ENCODE data around the gene TEAD4. TPM values are rescaled to one million over a fixed set of nuclear protein-coding genes. Genes with fewer than 3 reads are reported as not detected.

TEAD4 gene
- total RNA-seq, 1 experiment from 2014 or later: 33.8 TPM

DNA sequence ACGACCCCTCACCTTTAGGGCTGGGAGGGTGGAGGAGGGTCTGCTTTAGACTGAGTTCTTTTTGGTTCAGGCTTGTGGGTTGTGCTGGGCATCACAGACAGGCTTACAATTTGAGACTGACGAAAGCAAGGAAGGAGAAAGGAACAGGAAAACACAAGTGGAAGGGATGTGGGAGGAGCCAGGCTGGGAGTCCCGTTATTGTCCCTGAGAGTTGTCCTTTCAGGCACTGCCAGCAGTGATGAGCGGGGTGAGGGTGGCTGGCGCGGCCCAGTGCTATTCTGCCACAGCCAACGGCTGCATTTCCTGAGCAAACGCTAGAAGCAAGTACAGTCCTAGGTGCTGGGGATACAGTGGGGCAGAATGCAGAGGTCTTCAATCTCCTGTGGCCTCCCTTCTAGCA lies 88.8 kb downstream of the TEAD4 start:
- ChIA-PET POLR2A (interaction anchor here (0.9 kb wide), 1 partner anchor 13 kb away, joined by 3 read pairs; no protein-coding TSS in a partner anchor), CTCF (no interaction called here)
- Mint-ChIP-seq H3K4me3 (ENCODE audit: unreplicated experiment) (no peak overlapping the region), H3K27me3 (ENCODE audit: insufficient read depth, unreplicated experiment) (peaks cover 26% of the 10 kb centered on the region), H3K36me3 (ENCODE audit: insufficient read depth, unreplicated experiment) (no peaks in the 10 kb centered on the region), H3K9me3 (ENCODE audit: unreplicated experiment) (no peaks in the 10 kb centered on the region), H3K4me1 (ENCODE audit: insufficient read depth, unreplicated experiment) (peaks cover 17% of the 10 kb centered on the region), H3K27ac (ENCODE audit: low read depth, unreplicated experiment) (no peak overlapping the region)
- no peak for DNase-seq (ENCODE audit: unreplicated experiment)
- no TSS peak for BruUV-seq (replicated peaks)
- TF ChIP-seq, protein P1, sequence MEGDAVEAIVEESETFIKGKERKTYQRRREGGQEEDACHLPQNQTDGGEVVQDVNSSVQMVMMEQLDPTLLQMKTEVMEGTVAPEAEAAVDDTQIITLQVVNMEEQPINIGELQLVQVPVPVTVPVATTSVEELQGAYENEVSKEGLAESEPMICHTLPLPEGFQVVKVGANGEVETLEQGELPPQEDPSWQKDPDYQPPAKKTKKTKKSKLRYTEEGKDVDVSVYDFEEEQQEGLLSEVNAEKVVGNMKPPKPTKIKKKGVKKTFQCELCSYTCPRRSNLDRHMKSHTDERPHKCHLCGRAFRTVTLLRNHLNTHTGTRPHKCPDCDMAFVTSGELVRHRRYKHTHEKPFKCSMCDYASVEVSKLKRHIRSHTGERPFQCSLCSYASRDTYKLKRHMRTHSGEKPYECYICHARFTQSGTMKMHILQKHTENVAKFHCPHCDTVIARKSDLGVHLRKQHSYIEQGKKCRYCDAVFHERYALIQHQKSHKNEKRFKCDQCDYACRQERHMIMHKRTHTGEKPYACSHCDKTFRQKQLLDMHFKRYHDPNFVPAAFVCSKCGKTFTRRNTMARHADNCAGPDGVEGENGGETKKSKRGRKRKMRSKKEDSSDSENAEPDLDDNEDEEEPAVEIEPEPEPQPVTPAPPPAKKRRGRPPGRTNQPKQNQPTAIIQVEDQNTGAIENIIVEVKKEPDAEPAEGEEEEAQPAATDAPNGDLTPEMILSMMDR (IDR thresholded peaks at IDR 0.05; ENCODE audit: unreplicated experiment): no peak
- intact Hi-C loops (cut with micrococcal nuclease): no loop called here

- BruUV-seq (replicated peaks): no TSS peak
- TF ChIP-seq, protein P1 (IDR thresholded peaks at IDR 0.05; ENCODE audit: unreplicated experiment): no peak
- DNase-seq (ENCODE audit: unreplicated experiment): no peak
- H3K27me3 Mint-ChIP-seq (ENCODE audit: insufficient read depth, unreplicated experiment): peaks cover 26% of the 10 kb centered on the region
- ChIA-PET POLR2A (interaction anchor here (0.9 kb wide), 1 partner anchor 13 kb away, joined by 3 read pairs; no protein-coding TSS in a partner anchor), CTCF (no interaction called here)
- no peak overlapping the region for H3K27ac Mint-ChIP-seq (ENCODE audit: low read depth, unreplicated experiment)
- no peaks in the 10 kb centered on the region for H3K36me3 Mint-ChIP-seq (ENCODE audit: insufficient read depth, unreplicated experiment)
- intact Hi-C loops (cut with micrococcal nuclease): no loop called here
- H3K9me3 Mint-ChIP-seq (ENCODE audit: unreplicated experiment): no peaks in the 10 kb centered on the region
- H3K4me1 Mint-ChIP-seq (ENCODE audit: insufficient read depth, unreplicated experiment): peaks cover 17% of the 10 kb centered on the region
- H3K4me3 Mint-ChIP-seq (ENCODE audit: unreplicated experiment): no peak overlapping the region
These were observed 89.3 kb downstream of the TEAD4 start for GRCh38 chr12:3048540-3048939.

DNA sequence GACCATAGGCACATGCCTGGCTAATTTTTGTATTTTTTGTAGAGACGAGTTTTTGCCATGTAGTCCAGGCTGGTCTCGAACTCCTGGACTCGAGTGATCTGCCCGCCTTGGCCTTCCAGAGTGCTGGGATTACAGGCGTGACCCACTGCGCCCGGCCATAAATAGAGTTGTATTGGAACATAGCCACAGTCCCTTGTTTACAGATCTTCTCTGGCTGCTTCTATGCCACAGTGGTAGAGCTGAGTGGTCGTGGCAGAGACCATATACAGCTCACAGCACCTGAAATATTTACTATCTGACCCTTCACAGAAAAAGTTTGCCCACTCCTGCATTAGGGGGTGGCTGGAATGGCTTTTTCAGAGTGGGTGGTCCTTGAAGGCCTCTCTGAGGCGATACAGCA lies 90.0 kb downstream of the TEAD4 start:
- peaks cover 17% of the 10 kb centered on the region for H3K4me1 Mint-ChIP-seq (ENCODE audit: insufficient read depth, unreplicated experiment)
- H3K36me3 Mint-ChIP-seq (ENCODE audit: insufficient read depth, unreplicated experiment): no peaks in the 10 kb centered on the region
- TF ChIP-seq, protein P1 (IDR thresholded peaks at IDR 0.05; ENCODE audit: unreplicated experiment): no peak
- BruUV-seq (replicated peaks): no TSS peak
- peaks cover 26% of the 10 kb centered on the region for H3K27me3 Mint-ChIP-seq (ENCODE audit: insufficient read depth, unreplicated experiment)
- POLR2A ChIA-PET: interaction anchor here (0.9 kb wide), 1 partner anchor 12 kb away, joined by 3 read pairs; no protein-coding TSS in a partner anchor
- DNase-seq (ENCODE audit: unreplicated experiment): no peak
- CTCF ChIA-PET: no interaction called here
- intact Hi-C loops (cut with micrococcal nuclease): no loop called here
- H3K9me3 Mint-ChIP-seq (ENCODE audit: unreplicated experiment): no peaks in the 10 kb centered on the region
- no peak overlapping the region for H3K27ac Mint-ChIP-seq (ENCODE audit: low read depth, unreplicated experiment)
- no peak overlapping the region for H3K4me3 Mint-ChIP-seq (ENCODE audit: unreplicated experiment)

DNA sequence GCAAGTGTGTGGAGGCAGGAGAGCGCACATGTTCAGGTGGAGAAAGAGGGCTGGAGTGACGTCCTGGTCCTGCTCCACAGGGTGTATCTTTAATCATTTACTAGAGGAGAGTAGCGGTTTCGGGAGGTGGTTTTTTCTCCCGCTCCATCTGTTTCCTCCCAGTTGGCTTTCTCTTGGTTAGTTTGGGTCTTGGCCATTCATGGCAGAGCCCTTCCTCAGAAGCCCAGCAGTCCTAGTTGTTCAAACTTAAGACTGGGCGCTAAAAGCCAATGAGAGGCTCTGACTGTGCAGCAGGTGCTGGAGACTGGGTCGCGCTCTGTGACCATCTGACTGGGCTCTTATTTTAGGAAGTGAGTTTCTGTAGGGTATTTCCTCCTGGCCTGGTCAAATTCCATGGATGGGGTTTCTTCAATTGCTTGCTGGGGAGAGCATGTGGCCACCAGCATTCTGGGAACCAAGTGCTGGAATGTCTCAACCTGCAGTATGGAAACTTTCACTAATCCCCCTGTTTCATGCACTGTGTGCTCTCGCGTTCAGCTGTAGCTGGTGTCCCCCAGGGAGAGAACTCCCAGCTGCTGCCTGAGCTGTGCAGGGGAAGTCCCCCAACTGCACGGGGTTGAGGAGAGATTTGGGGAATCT lies 90.5 kb downstream of the TEAD4 start:
- no peaks in the 10 kb centered on the region for H3K36me3 Mint-ChIP-seq (ENCODE audit: insufficient read depth, unreplicated experiment)
- H3K4me1 Mint-ChIP-seq (ENCODE audit: insufficient read depth, unreplicated experiment): peaks cover 17% of the 10 kb centered on the region
- intact Hi-C loops (cut with micrococcal nuclease): no loop called here
- TF ChIP-seq, protein P1 (IDR thresholded peaks at IDR 0.05; ENCODE audit: unreplicated experiment): no peak
- no peaks in the 10 kb centered on the region for H3K9me3 Mint-ChIP-seq (ENCODE audit: unreplicated experiment)
- no peak for DNase-seq (ENCODE audit: unreplicated experiment)
- peaks cover 26% of the 10 kb centered on the region for H3K27me3 Mint-ChIP-seq (ENCODE audit: insufficient read depth, unreplicated experiment)
- BruUV-seq (replicated peaks): no TSS peak
- no peak overlapping the region for H3K4me3 Mint-ChIP-seq (ENCODE audit: unreplicated experiment)
- no peak overlapping the region for H3K27ac Mint-ChIP-seq (ENCODE audit: low read depth, unreplicated experiment)
- ChIA-PET POLR2A (no interaction called here), CTCF (interaction anchor here (1.3 kb wide), 1 partner anchor 8 kb away, joined by 6 read pairs; no protein-coding TSS in a partner anchor)
